Activated CD8-positive, alpha-beta T cell treated with anti-CD3 and anti-CD28 coated beads for 36 hours (primary cell): ENCODE measurements around the gene GPR55. TPM values are rescaled to one million over a fixed set of nuclear protein-coding genes. Genes with fewer than 3 reads are reported as not detected.

ENCODE experiments used
- ATAC-seq: fragments of 200-7000 bp; cut with Tn5 transposase; one replicate; pipeline ENCODE4 v1.10.0; 2021; ENCODE audit warnings: mild to moderate bottlenecking, moderate library complexity
- CTCF ChIA-PET: fragments of 350-600 bp; sonication (Branson Sonifier 250); formaldehyde crosslinking; loops from one replicate; lab custom pipeline; 2021; ENCODE audit warnings: antibody characterized with exemption; lab: Charles Lee
- POLR2A ChIA-PET: fragments of 350-600 bp; sonication (Branson Sonifier 250); formaldehyde crosslinking; loops from one replicate; lab custom pipeline; 2021; ENCODE audit warnings: antibody characterized with exemption; lab: Charles Lee
- DNase-seq: peaks from one replicate; pipeline ENCODE4 v3.0.0-alpha.2; 2020
- H3K27ac Mint-ChIP-seq: one replicate; pipeline ENCODE4 v1.8.0; 2021; ENCODE audit warnings: mild to moderate bottlenecking, mixed read lengths
- H3K27me3 Mint-ChIP-seq: one replicate; pipeline ENCODE4 v1.8.0; 2021; ENCODE audit warnings: mixed read lengths
- H3K36me3 Mint-ChIP-seq: one replicate; pipeline ENCODE4 v1.8.0; 2021; ENCODE audit warnings: low read depth, mixed read lengths
- H3K4me1 Mint-ChIP-seq: one replicate; pipeline ENCODE4 v1.8.0; 2021; ENCODE audit warnings: low read depth, mixed read lengths
- H3K4me3 Mint-ChIP-seq: one replicate; pipeline ENCODE4 v1.8.0; 2021; ENCODE audit warnings: mild to moderate bottlenecking, moderate library complexity, mixed read lengths
- H3K9me3 Mint-ChIP-seq: one replicate; pipeline ENCODE4 v1.8.0; 2021; ENCODE audit warnings: mixed read lengths
- intact Hi-C: fragments of 100-400 bp; cut with micrococcal nuclease; formaldehyde crosslinking; loops from one replicate; pipeline ENCODE4 v1.10.0; 2022
- total RNA-seq, 2 experiments: library from RNA; stranded (reverse); gene quantifications; one replicate each; pipeline ENCODE4 v1.2.3, GENCODE V29; 2021
- TF ChIP-seq, protein P1 (sequence below): fragments of 200-600 bp; IDR thresholded peaks from one replicate; pipeline ENCODE4 v1.8.0; 2022; ENCODE audit warnings: antibody characterized with exemption, mild to moderate bottlenecking

The GPR55 gene
- total RNA-seq, 2 experiments from 2014 or later: 5.0 to 5.3 TPM

GRCh38 chr2:230863031-230863430, 62.0 kb downstream of the GPR55 start:
- Mint-ChIP-seq H3K27me3 (peaks cover 2% of the 10 kb centered on the region), H3K36me3 (no peaks in the 10 kb centered on the region), H3K9me3 (no peaks in the 10 kb centered on the region), H3K4me1 (peaks cover 47% of the 10 kb centered on the region), H3K4me3 (no peak overlapping the region), H3K27ac (no peak overlapping the region)
- ChIA-PET POLR2A (interaction anchor here (1.7 kb wide), 1 partner anchor 57 kb away, joined by 5 read pairs; no protein-coding TSS in a partner anchor), CTCF (interaction anchor here (1.1 to 3.2 kb wide), 7 partner anchors 9 to 125 kb away, joined by 3 to 17 read pairs (median 6); no protein-coding TSS in a partner anchor)
- ATAC-seq (no peak), DNase-seq (no peak)
- TF ChIP-seq, protein P1, sequence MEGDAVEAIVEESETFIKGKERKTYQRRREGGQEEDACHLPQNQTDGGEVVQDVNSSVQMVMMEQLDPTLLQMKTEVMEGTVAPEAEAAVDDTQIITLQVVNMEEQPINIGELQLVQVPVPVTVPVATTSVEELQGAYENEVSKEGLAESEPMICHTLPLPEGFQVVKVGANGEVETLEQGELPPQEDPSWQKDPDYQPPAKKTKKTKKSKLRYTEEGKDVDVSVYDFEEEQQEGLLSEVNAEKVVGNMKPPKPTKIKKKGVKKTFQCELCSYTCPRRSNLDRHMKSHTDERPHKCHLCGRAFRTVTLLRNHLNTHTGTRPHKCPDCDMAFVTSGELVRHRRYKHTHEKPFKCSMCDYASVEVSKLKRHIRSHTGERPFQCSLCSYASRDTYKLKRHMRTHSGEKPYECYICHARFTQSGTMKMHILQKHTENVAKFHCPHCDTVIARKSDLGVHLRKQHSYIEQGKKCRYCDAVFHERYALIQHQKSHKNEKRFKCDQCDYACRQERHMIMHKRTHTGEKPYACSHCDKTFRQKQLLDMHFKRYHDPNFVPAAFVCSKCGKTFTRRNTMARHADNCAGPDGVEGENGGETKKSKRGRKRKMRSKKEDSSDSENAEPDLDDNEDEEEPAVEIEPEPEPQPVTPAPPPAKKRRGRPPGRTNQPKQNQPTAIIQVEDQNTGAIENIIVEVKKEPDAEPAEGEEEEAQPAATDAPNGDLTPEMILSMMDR: no peak
- intact Hi-C loops: no loop called here

DNA sequence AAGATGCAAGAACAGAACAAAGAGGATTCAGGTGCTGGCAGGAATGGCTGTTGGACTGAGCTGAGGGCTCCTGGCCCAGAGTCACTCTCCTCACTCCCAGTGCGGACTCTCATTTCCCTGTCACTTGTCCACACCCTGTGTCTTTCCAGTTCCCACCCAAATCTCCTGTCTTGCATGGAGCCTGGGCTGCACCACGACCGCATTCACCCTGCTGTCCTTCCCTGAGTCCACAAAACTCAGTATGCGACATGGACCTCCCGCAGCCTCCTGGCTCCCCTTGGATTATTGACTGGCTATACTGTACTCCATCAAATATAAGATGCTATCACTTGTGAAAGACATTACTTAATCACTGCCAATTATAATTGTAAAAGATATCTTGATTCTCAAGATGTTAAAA, 62.8 kb downstream of the GPR55 start:
- TF ChIP-seq, protein P1: no peak
- intact Hi-C loops: no loop called here
- no peaks in the 10 kb centered on the region for H3K9me3 Mint-ChIP-seq
- H3K4me1 Mint-ChIP-seq: peaks cover 46% of the 10 kb centered on the region
- H3K27ac Mint-ChIP-seq: no peak overlapping the region
- no peak for DNase-seq
- POLR2A ChIA-PET: interaction anchor here (0.9 to 1.7 kb wide), 3 partner anchors 10 to 122 kb away, joined by 3 to 5 read pairs (median 4); no protein-coding TSS in a partner anchor
- ATAC-seq: no peak
- H3K4me3 Mint-ChIP-seq: no peak overlapping the region
- peaks cover 7% of the 10 kb centered on the region for H3K27me3 Mint-ChIP-seq
- H3K36me3 Mint-ChIP-seq: no peaks in the 10 kb centered on the region
- CTCF ChIA-PET: interaction anchor here (1.1 to 3.2 kb wide), 7 partner anchors 9 to 191 kb away, joined by 3 to 15 read pairs (median 4); no protein-coding TSS in a partner anchor

DNA sequence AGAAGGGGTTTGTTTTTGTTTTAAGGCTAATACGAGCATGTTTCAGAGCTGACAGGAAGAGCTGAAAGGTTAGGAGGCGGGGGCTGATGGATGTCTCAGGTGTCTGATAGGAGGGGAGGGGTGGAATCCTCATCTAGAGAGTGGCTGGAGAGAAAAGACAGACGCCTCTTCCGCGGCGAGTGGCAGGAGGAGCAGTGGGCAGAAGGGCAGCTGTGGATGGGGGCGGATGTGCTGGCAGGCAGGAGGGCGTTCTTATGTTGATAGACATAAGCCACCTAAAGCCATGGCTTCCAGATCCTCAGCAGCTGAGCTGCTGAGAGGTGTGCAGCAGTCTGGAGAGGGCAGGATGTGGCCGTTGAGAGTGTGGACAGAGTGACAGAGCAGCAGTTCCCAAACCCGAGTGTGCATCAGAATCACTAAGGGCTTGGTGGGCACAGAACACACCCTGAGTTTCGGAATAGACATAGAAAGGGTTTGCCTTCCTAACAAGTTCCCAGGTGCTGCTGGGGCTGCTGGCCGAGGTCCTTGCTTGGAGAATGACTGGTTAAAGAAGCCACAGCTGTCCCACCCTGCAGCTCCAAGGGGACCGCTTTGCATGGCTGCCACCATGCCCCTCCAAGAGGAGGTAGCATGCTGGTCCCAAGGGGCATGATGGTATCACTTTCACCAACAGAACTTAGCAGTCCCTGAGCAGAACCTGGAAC, 63.3 kb downstream of the GPR55 start:
- Mint-ChIP-seq H3K4me1 (peaks cover 40% of the 10 kb centered on the region), H3K9me3 (no peaks in the 10 kb centered on the region), H3K4me3 (no peak overlapping the region), H3K27me3 (peaks cover 7% of the 10 kb centered on the region), H3K36me3 (no peaks in the 10 kb centered on the region), H3K27ac (no peak overlapping the region)
- ChIA-PET POLR2A (interaction anchor here (0.8 to 1.1 kb wide), 4 partner anchors 11 to 123 kb away, joined by 3 to 4 read pairs (median 4); no protein-coding TSS in a partner anchor), CTCF (interaction anchor here (0.6 to 3.2 kb wide), 9 partner anchors 11 to 551 kb away, joined by 3 to 15 read pairs (median 4); no protein-coding TSS in a partner anchor)
- intact Hi-C loops: no loop called here
- TF ChIP-seq, protein P1: no peak
- DNase-seq (peak; percentile 54), ATAC-seq (peak; percentile 37)

Other genes with a start within 250 kb of the GPR55 start
- gene CAB39, start 212.4 kb downstream of the GPR55 start, total RNA-seq: 100 to 1,000 TPM; 119 to 120 TPM
- 10 to 100 TPM; 43.2 to 43.4 TPM for gene ITM2C, start 60.3 kb downstream of the GPR55 start, total RNA-seq
- under 1 TPM; 0.59 to 0.76 TPM for gene SPATA3, start 70.9 kb upstream of the GPR55 start, total RNA-seq
- gene C2orf72, start 112.3 kb upstream of the GPR55 start, total RNA-seq: 1 to 10 TPM; 2.6 to 5.1 TPM
- 100 to 1,000 TPM; 106 to 114 TPM for gene PSMD1, start 131.6 kb upstream of the GPR55 start, total RNA-seq
- not detected for gene HTR2B, start 199.8 kb upstream of the GPR55 start, total RNA-seq